MM.1S (cell line): ENCODE data around the gene DTNB.

Experiments
- EZH2 ChIP-seq: fragments of 300-600 bp; sonication (generic); optimal IDR thresholded peaks from 2 replicates; pipeline ENCODE3; 2017; ENCODE audit warnings: low read depth, mild to moderate bottlenecking, antibody characterized with exemption, low read length, mixed read lengths
- TF ChIP-seq, protein P1 (sequence below): fragments of 300-600 bp; sonication (generic); IDR thresholded peaks from 2 replicates; pipeline ENCODE4 v1.5.1; 2016; ENCODE audit warnings: antibody characterized with exemption, low read length, mixed read lengths

DNA sequence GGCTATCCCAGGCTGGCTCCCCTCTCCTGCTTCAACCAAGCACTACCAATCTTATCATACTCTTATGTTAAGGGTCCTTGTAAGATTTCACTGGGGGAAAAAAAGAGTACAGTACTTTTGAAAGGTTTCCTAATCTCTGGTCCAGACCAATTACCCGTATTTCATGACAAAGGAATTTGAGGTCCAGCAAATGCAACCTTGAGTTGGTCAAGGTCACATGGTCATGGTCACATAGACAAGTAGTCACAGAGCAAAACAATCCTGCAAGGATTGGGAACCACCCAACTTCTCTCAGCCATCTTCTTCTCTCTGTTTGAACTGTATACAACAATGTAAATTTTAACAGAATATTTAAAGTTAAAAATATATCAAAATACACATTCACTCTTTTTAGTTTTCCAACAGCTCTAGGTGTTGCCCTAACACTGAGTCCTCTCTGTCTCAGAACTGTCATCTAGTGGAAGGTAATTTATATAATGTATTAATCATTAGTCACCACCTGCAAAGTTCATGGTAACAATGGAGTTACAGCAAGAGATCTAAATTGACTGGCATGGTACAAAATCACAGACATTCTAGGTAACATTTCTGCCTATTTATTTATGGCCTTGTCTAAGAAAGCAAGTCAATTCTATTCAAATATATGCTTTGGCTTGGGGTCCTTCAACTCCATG lies 21.5 kb downstream of the DTNB start:
- TF ChIP-seq, protein P1, sequence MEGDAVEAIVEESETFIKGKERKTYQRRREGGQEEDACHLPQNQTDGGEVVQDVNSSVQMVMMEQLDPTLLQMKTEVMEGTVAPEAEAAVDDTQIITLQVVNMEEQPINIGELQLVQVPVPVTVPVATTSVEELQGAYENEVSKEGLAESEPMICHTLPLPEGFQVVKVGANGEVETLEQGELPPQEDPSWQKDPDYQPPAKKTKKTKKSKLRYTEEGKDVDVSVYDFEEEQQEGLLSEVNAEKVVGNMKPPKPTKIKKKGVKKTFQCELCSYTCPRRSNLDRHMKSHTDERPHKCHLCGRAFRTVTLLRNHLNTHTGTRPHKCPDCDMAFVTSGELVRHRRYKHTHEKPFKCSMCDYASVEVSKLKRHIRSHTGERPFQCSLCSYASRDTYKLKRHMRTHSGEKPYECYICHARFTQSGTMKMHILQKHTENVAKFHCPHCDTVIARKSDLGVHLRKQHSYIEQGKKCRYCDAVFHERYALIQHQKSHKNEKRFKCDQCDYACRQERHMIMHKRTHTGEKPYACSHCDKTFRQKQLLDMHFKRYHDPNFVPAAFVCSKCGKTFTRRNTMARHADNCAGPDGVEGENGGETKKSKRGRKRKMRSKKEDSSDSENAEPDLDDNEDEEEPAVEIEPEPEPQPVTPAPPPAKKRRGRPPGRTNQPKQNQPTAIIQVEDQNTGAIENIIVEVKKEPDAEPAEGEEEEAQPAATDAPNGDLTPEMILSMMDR, result no peak
- TF ChIP-seq EZH2, result no peak
